GM12892 (cell line): ENCODE data around the gene ITSN1.
A peak's percentile ranks its signal among the peaks of the same experiment; 100 is the strongest.
"Not testable (repeated sequence)": the region's sequence is repeated elsewhere in the genome, so short reads cannot be mapped to it uniquely, and the experiment has no call there.

ENCODE experiments used
- DNase-seq: peaks from one replicate; pipeline ENCODE4 v3.0.0; 2011; ENCODE audit not compliant: insufficient read length
- FAIRE-seq: peaks from 2 replicates; lab custom pipeline; 2011; peaks lifted over from hg19 to GRCh38; lab: Jason Lieb, UNC
- POLR2A ChIP-seq: IDR thresholded peaks from 2 replicates; pipeline ENCODE4 v1.6.1; 2011; ENCODE audit warnings: low read depth, low read length, control low read depth
- POLR2AphosphoS5 ChIP-seq: IDR thresholded peaks from 2 replicates; pipeline ENCODE4 v1.6.1; 2011; ENCODE audit warnings: low read depth, low read length, control low read depth
- TAF1 ChIP-seq: IDR thresholded peaks from 2 replicates; pipeline ENCODE4 v1.6.1; 2011; ENCODE audit warnings: low read depth, mild to moderate bottlenecking, control low read depth, low read length, borderline replicate concordance

The ITSN1 gene

GRCh38 chr21:33916200-33916567 is 273.9 kb downstream of the ITSN1 start:
- TF ChIP-seq TAF1 (no peak), POLR2A (no peak), POLR2AphosphoS5 (no peak)
- no peak for DNase-seq
- FAIRE-seq = no peak

- DNase-seq (no peak), FAIRE-seq (no peak)
- TF ChIP-seq POLR2AphosphoS5 = no peak
- TF ChIP-seq POLR2A = no peak
- TF ChIP-seq TAF1 = no peak
Observed at GRCh38 chr21:33917421-33917820, 275.1 kb downstream of the ITSN1 start.

GRCh38 chr21:33924079-33924765 is 281.9 kb downstream of the ITSN1 start:
- DNase-seq (peak; percentile 46), FAIRE-seq (peak; percentile 86)
- TF ChIP-seq TAF1 = no peak
- no peak for TF ChIP-seq POLR2A
- TF ChIP-seq POLR2AphosphoS5 = no peak

GRCh38 chr21:33924766-33925100 is 282.4 kb downstream of the ITSN1 start:
- FAIRE-seq (no peak), DNase-seq (no peak)
- TF ChIP-seq POLR2AphosphoS5 (no peak), TAF1 (no peak)

- not testable (repeated sequence) for FAIRE-seq, DNase-seq
Observed at GRCh38 chr21:33926248-33926647, 283.9 kb downstream of the ITSN1 start.

GRCh38 chr21:33931052-33931798 is 288.9 kb downstream of the ITSN1 start:
- FAIRE-seq, DNase-seq: not testable (repeated sequence)

- no peak for FAIRE-seq
- no peak for DNase-seq
- TF ChIP-seq TAF1 (no peak), POLR2A (no peak), POLR2AphosphoS5 (no peak)
Observed at GRCh38 chr21:33931799-33932390, 289.6 kb downstream of the ITSN1 start.

- DNase-seq = no peak
- FAIRE-seq = no peak
- no peak for TF ChIP-seq POLR2AphosphoS5
- TF ChIP-seq POLR2A = no peak
- no peak for TF ChIP-seq TAF1
Observed at GRCh38 chr21:33932731-33933130, 290.4 kb downstream of the ITSN1 start.

GRCh38 chr21:33936301-33937038 is 294.2 kb downstream of the ITSN1 start:
- TF ChIP-seq POLR2A (no peak), POLR2AphosphoS5 (no peak), TAF1 (no peak)
- DNase-seq (no peak), FAIRE-seq (no peak)

- DNase-seq (no peak), FAIRE-seq (no peak)
- TF ChIP-seq POLR2A = no peak
- TF ChIP-seq TAF1 = no peak
- TF ChIP-seq POLR2AphosphoS5 = no peak
Observed at GRCh38 chr21:33937146-33937545, 294.8 kb downstream of the ITSN1 start.

- TF ChIP-seq POLR2A (no peak), POLR2AphosphoS5 (no peak), TAF1 (no peak)
- no peak for FAIRE-seq
- no peak for DNase-seq
Observed at GRCh38 chr21:33937931-33938339, 295.6 kb downstream of the ITSN1 start.
